ENCODE data around the gene RERG. TPM values are rescaled to one million over a fixed set of nuclear protein-coding genes. Genes with fewer than 3 reads are reported as not detected.

Gene RERG
- total and polyA plus RNA-seq, 2 donors (not counting 3 experiments of a cell fraction or from before 2014, with no cell fraction given): not detected

DNA sequence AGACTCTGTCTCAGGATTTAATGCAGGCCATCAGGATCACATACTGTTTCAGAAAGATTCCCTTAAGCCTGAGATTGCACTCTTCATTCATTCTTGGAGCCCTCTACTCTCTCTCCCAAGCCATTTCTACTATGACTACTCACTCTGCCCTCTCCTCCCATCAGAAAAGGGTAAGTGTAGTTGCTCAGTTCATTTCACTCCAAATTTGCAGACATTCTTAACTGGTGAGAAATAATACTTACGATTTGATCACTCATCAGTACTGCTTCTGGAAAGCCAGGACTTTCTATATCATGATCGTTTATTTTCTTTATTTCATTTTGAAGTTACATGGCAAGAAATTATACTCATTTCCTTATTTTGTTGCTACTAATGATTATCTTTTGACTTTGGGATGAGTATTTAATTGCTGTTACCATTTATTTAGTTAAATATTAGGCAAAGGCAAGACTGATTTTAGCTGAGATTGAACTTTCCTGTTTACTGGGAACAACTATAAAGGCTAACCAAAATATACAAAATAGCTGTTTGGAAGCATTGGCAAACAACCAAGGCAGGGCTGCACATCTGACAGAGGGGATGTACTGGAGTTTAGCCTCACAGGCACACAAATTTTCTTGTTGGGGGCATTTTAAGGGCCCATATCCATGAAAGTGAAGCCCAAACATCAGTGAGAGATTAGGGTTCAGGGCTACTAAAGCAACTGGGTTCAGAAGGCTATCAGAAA lies 4.1 kb upstream of the RERG start:
- DNase-seq (ENCODE audit: low read depth, low spot score) (no peak), FAIRE-seq (no peak)
- Histone ChIP-seq H3K4me3 (replicated peaks in 1 of 3; ENCODE audit: insufficient read depth in 1 of 3, low read depth in 1 of 3, low read length in 3 of 3) (no peak overlapping the region), H4K20me1 (replicated peaks; ENCODE audit: control insufficient read depth, extremely low read depth, insufficient read depth, low read length) (peaks cover 2% of the 10 kb centered on the region), H3K9me3 (replicated peaks; ENCODE audit: control insufficient read depth, insufficient read depth, low read length) (no peaks in the 10 kb centered on the region), H2AFZ (ENCODE audit: low read depth, low read length) (no peak overlapping the region), H3K9me1 (replicated peaks; ENCODE audit: control insufficient read depth, extremely low read depth, insufficient read depth, low read length) (no peaks in the 10 kb centered on the region), H3K36me3 (ENCODE audit: control insufficient read depth in 2 of 2, extremely low read depth in 1 of 2, insufficient read depth in 2 of 2, low read length in 2 of 2) (no peaks in the 10 kb centered on the region), H3K27me3 (ENCODE audit: control insufficient read depth in 2 of 2, insufficient read depth in 2 of 2, low read length in 2 of 2) (peaks cover 10 to 21% of the 10 kb centered on the region in 2 experiments), H3K4me2 (ENCODE audit: insufficient read depth, low read length) (no peak overlapping the region), H3K9ac (replicated peaks; ENCODE audit: extremely low read depth, insufficient read depth, low read length) (no peak overlapping the region), H3K79me2 (ENCODE audit: control insufficient read depth, insufficient read depth, low read length) (no peaks in the 10 kb centered on the region), H3K27ac (ENCODE audit: insufficient read depth, low read depth, low read length) (no peak overlapping the region), H3K4me1 (ENCODE audit: control insufficient read depth, extremely low read depth, insufficient read depth, low read length) (peaks cover 7% of the 10 kb centered on the region)
- intact Hi-C loops (cut with micrococcal nuclease) (no loop called here), dilution Hi-C loops (cut with MboI; ENCODE audit: extremely low pct_ligation_motif_present, low sequenced_read_pairs) (no loop called here)
- POLR2A ChIA-PET: no interaction called here
- TF ChIP-seq POLR2A (IDR thresholded peaks at IDR 0.05; ENCODE audit: low read depth, low read length) (no peak), GATA2 (IDR thresholded peaks at IDR 0.05; ENCODE audit: insufficient read depth, insufficient read length, low read depth, low read length) (no peak), POLR2AphosphoS5 (IDR thresholded peaks at IDR 0.05; ENCODE audit: insufficient read depth, low read depth, low read length) (no peak), FOS (IDR thresholded peaks at IDR 0.05; ENCODE audit: borderline replicate concordance, insufficient read depth, low read length) (no peak), EZH2 (IDR thresholded peaks at IDR 0.05; ENCODE audit: borderline replicate concordance, low read depth, low read length, severe bottlenecking) (no peak), MYC (IDR thresholded peaks at IDR 0.05; ENCODE audit: low read depth, low read length) (no peak), JUN (IDR thresholded peaks at IDR 0.05; ENCODE audit: borderline replicate concordance, insufficient read depth, insufficient read length, low read depth) (no peak)
- TF ChIP-seq, protein P1, sequence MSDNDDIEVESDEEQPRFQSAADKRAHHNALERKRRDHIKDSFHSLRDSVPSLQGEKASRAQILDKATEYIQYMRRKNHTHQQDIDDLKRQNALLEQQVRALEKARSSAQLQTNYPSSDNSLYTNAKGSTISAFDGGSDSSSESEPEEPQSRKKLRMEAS (IDR thresholded peaks at IDR 0.05; ENCODE audit: insufficient read depth, insufficient read length): no peak
- TF ChIP-seq, protein P2, sequence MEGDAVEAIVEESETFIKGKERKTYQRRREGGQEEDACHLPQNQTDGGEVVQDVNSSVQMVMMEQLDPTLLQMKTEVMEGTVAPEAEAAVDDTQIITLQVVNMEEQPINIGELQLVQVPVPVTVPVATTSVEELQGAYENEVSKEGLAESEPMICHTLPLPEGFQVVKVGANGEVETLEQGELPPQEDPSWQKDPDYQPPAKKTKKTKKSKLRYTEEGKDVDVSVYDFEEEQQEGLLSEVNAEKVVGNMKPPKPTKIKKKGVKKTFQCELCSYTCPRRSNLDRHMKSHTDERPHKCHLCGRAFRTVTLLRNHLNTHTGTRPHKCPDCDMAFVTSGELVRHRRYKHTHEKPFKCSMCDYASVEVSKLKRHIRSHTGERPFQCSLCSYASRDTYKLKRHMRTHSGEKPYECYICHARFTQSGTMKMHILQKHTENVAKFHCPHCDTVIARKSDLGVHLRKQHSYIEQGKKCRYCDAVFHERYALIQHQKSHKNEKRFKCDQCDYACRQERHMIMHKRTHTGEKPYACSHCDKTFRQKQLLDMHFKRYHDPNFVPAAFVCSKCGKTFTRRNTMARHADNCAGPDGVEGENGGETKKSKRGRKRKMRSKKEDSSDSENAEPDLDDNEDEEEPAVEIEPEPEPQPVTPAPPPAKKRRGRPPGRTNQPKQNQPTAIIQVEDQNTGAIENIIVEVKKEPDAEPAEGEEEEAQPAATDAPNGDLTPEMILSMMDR (IDR thresholded peaks at IDR 0.05; ENCODE audit: extremely low read depth in 1 of 2, insufficient read depth in 1 of 2, low read depth in 1 of 2, low read length in 2 of 2): no peak
- no TSS peak for BruUV-seq (replicated peaks)
- CTCF ChIA-PET: interaction anchor here (0.9 kb wide), 1 partner anchor 298 kb away, joined by 4 read pairs; no protein-coding TSS in a partner anchor
